ENCODE data around the gene XRN2. TPM values are rescaled to one million over a fixed set of nuclear protein-coding genes. Genes with fewer than 3 reads are reported as not detected.

Gene XRN2
- total RNA-seq, 1 donor from 2014 or later = 239 TPM

- H3K4me1 ChIP-seq = no peaks in the 10 kb centered on the region
Observed at GRCh38 chr20:21266191-21266536, 37.0 kb upstream of the XRN2 start.

GRCh38 chr20:21269772-21270171 lies 33.4 kb upstream of the XRN2 start:
- no peaks in the 10 kb centered on the region for H3K36me3 Mint-ChIP-seq
- H3K4me1 Mint-ChIP-seq = no peaks in the 10 kb centered on the region
- Histone ChIP-seq H2AFZ (replicated peaks) (no peak overlapping the region), H3K79me2 (ENCODE audit: low read depth) (no peaks in the 10 kb centered on the region), H4K20me1 (ENCODE audit: low read depth) (no peaks in the 10 kb centered on the region), H3K9me3 (ENCODE audit: low read depth) (no peaks in the 10 kb centered on the region), H3K36me3 (no peaks in the 10 kb centered on the region), H3K27me3 (no peaks in the 10 kb centered on the region), H3K9ac (no peak overlapping the region), H3K4me3 (no peak overlapping the region), H3K27ac (no peak overlapping the region), H3K4me2 (no peak overlapping the region), H3K4me1 (no peaks in the 10 kb centered on the region), H3F3A (ENCODE audit: low read depth) (no peaks in the 10 kb centered on the region)
- H3K4me3 Mint-ChIP-seq = no peak overlapping the region
- H3K9me3 Mint-ChIP-seq = peaks cover 11% of the 10 kb centered on the region
- no peak overlapping the region for H3K27ac Mint-ChIP-seq
- DNase-seq (ENCODE audit: low spot score) = no peak
- TF ChIP-seq EZH2 (IDR thresholded peaks at IDR 0.05) = no peak
- TF ChIP-seq EZH2phosphoT487 (IDR thresholded peaks at IDR 0.05) = no peak
- TF ChIP-seq, protein P1, sequence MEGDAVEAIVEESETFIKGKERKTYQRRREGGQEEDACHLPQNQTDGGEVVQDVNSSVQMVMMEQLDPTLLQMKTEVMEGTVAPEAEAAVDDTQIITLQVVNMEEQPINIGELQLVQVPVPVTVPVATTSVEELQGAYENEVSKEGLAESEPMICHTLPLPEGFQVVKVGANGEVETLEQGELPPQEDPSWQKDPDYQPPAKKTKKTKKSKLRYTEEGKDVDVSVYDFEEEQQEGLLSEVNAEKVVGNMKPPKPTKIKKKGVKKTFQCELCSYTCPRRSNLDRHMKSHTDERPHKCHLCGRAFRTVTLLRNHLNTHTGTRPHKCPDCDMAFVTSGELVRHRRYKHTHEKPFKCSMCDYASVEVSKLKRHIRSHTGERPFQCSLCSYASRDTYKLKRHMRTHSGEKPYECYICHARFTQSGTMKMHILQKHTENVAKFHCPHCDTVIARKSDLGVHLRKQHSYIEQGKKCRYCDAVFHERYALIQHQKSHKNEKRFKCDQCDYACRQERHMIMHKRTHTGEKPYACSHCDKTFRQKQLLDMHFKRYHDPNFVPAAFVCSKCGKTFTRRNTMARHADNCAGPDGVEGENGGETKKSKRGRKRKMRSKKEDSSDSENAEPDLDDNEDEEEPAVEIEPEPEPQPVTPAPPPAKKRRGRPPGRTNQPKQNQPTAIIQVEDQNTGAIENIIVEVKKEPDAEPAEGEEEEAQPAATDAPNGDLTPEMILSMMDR (IDR thresholded peaks at IDR 0.05) = no peak
- H3K27me3 Mint-ChIP-seq (ENCODE audit: insufficient read depth, low read depth) = peaks cover 2% of the 10 kb centered on the region

More at GRCh38 chr20:21266191-21266536, 37.0 kb upstream of the XRN2 start:
- no peaks in the 10 kb centered on the region for H3K36me3 ChIP-seq
- no peaks in the 10 kb centered on the region for H3K36me3 Mint-ChIP-seq
- no peak overlapping the region for H3K4me3 Mint-ChIP-seq
- no peak overlapping the region for H3K4me2 ChIP-seq
- no peaks in the 10 kb centered on the region for H3F3A ChIP-seq (ENCODE audit: low read depth)
- no peak overlapping the region for H3K9ac ChIP-seq
- H3K4me1 Mint-ChIP-seq = no peaks in the 10 kb centered on the region
- no peak overlapping the region for H3K27ac Mint-ChIP-seq
- H3K27me3 ChIP-seq = no peaks in the 10 kb centered on the region
- H3K79me2 ChIP-seq (ENCODE audit: low read depth) = no peaks in the 10 kb centered on the region
- no peak overlapping the region for H3K4me3 ChIP-seq
- no peak overlapping the region for H2AFZ ChIP-seq (replicated peaks)
- no peak overlapping the region for H3K27ac ChIP-seq
- H3K9me3 ChIP-seq (ENCODE audit: low read depth) = no peaks in the 10 kb centered on the region
- TF ChIP-seq EZH2phosphoT487 (IDR thresholded peaks at IDR 0.05) = no peak
- TF ChIP-seq, protein P1 (IDR thresholded peaks at IDR 0.05) = no peak
- no peak for TF ChIP-seq EZH2 (IDR thresholded peaks at IDR 0.05)
- H4K20me1 ChIP-seq (ENCODE audit: low read depth) = no peaks in the 10 kb centered on the region
- DNase-seq (ENCODE audit: low spot score) = no peak
- peaks cover 10% of the 10 kb centered on the region for H3K9me3 Mint-ChIP-seq
- peaks cover 2% of the 10 kb centered on the region for H3K27me3 Mint-ChIP-seq (ENCODE audit: insufficient read depth, low read depth)

- TF ChIP-seq EZH2phosphoT487 (IDR thresholded peaks at IDR 0.05) (no peak), EZH2 (IDR thresholded peaks at IDR 0.05) (no peak)
- TF ChIP-seq, protein P1 (IDR thresholded peaks at IDR 0.05) = no peak
- Histone ChIP-seq H3K4me1 (no peaks in the 10 kb centered on the region), H3K79me2 (ENCODE audit: low read depth) (no peaks in the 10 kb centered on the region), H4K20me1 (ENCODE audit: low read depth) (no peaks in the 10 kb centered on the region), H3K36me3 (no peaks in the 10 kb centered on the region), H3K9me3 (ENCODE audit: low read depth) (no peaks in the 10 kb centered on the region), H2AFZ (replicated peaks) (no peak overlapping the region), H3K27ac (no peak overlapping the region), H3K4me3 (no peak overlapping the region), H3K9ac (no peak overlapping the region), H3F3A (ENCODE audit: low read depth) (no peaks in the 10 kb centered on the region), H3K4me2 (no peak overlapping the region), H3K27me3 (no peaks in the 10 kb centered on the region)
- Mint-ChIP-seq H3K27me3 (ENCODE audit: insufficient read depth, low read depth) (no peaks in the 10 kb centered on the region), H3K4me3 (no peak overlapping the region), H3K27ac (no peak overlapping the region), H3K4me1 (no peaks in the 10 kb centered on the region), H3K36me3 (no peaks in the 10 kb centered on the region), H3K9me3 (peaks cover 6% of the 10 kb centered on the region)
- DNase-seq (ENCODE audit: low spot score) = no peak
Observed at GRCh38 chr20:21270806-21271205, 32.3 kb upstream of the XRN2 start.
